IMR-90 (cell line): ENCODE results near the gene SLC6A3. TPM values are rescaled to one million over a fixed set of nuclear protein-coding genes. Genes with fewer than 3 reads are reported as not detected.

Source experiments
- ATAC-seq: fragments of 200-7000 bp; cut with Tn5 transposase; 2 replicates; pipeline ENCODE4 v1.9.1; 2020; ENCODE audit warnings: low read depth, mild to moderate bottlenecking, moderate library complexity
- BruUV-seq: library from RNA; stranded (reverse); fragments of 400-500 nt; replicated peaks from 2 replicates; lab custom pipeline; 2021; lab: Mats Ljungman, UMichigan
- CTCF ChIA-PET: fragments of 300-600 bp; formaldehyde crosslinking; extraction: SDS; loops from one replicate; lab custom pipeline; 2021; ENCODE audit warnings: antibody characterized with exemption; lab: Yijun Ruan, JAX
- POLR2A ChIA-PET: fragments of 300-600 bp; sonication (Branson Sonifier 250); formaldehyde crosslinking; loops from one replicate; lab custom pipeline; 2022; ENCODE audit warnings: antibody characterized with exemption; ENCODE audit not compliant: unreplicated experiment; lab: Charles Lee
- DNase-seq: peaks from one replicate; pipeline ENCODE4 v3.0.0; 2013
- H2AFZ ChIP-seq: replicated peaks from 2 replicates; pipeline ENCODE3; 2013; ENCODE audit warnings: low read length, mild to moderate bottlenecking; ENCODE audit not compliant: poor library complexity
- H2AK5ac ChIP-seq: 2 replicates; pipeline ENCODE4 v1.6.1; 2013; ENCODE audit warnings: low read depth, low read length, inconsistent platforms
- H2AK9ac ChIP-seq: replicated peaks from 2 replicates; pipeline ENCODE3; 2013; ENCODE audit warnings: mild to moderate bottlenecking, low read depth, low read length, moderate library complexity; ENCODE audit not compliant: poor library complexity
- H2BK120ac ChIP-seq: 2 replicates; pipeline ENCODE4 v1.6.1; 2013; ENCODE audit warnings: low read depth, low read length, inconsistent platforms
- H2BK15ac ChIP-seq: 3 replicates; pipeline ENCODE4 v1.6.1; 2013; ENCODE audit warnings: low read depth, low read length, inconsistent platforms
- H2BK20ac ChIP-seq: 2 replicates; pipeline ENCODE4 v1.6.1; 2013; ENCODE audit warnings: low read depth, mild to moderate bottlenecking, inconsistent platforms, low read length, moderate library complexity
- H2BK5ac ChIP-seq: 2 replicates; pipeline ENCODE4 v1.6.1; 2013; ENCODE audit warnings: mild to moderate bottlenecking, low read depth, low read length, inconsistent platforms; ENCODE audit not compliant: poor library complexity, severe bottlenecking
- H3K14ac ChIP-seq: replicated peaks from 2 replicates; pipeline ENCODE4 v1.6.1; 2013; ENCODE audit warnings: low read depth, low read length, inconsistent platforms
- H3K18ac ChIP-seq: 2 replicates; pipeline ENCODE4 v1.6.1; 2013; ENCODE audit warnings: low read depth, low read length, control low read depth
- H3K23ac ChIP-seq: 2 replicates; pipeline ENCODE4 v1.6.1; 2013; ENCODE audit warnings: low read depth, low read length, inconsistent platforms
- H3K27ac ChIP-seq: 2 replicates; pipeline ENCODE4 v1.5.1; 2013; ENCODE audit warnings: mild to moderate bottlenecking, control low read depth, low read length; ENCODE audit not compliant: insufficient read depth
- H3K27me3 ChIP-seq: 2 replicates; pipeline ENCODE4 v1.6.1; 2013; ENCODE audit warnings: low read length; ENCODE audit not compliant: control insufficient read depth, insufficient read depth
- H3K36me3 ChIP-seq: 2 replicates; pipeline ENCODE4 v1.6.1; 2013; ENCODE audit warnings: low read length, mixed read lengths; ENCODE audit not compliant: control insufficient read depth, insufficient read depth
- H3K4ac ChIP-seq: 2 replicates; pipeline ENCODE4 v1.6.1; 2013; ENCODE audit warnings: low read depth, low read length, inconsistent platforms
- H3K4me1 ChIP-seq: 2 replicates; pipeline ENCODE4 v1.6.1; 2013; ENCODE audit warnings: low read length, mixed read lengths; ENCODE audit not compliant: control insufficient read depth, insufficient read depth
- H3K4me2 ChIP-seq: 2 replicates; pipeline ENCODE4 v1.6.1; 2013; ENCODE audit warnings: low read depth, mild to moderate bottlenecking, control low read depth, low read length, moderate library complexity
- H3K4me3 ChIP-seq: 2 replicates; pipeline ENCODE4 v1.5.1; 2013; ENCODE audit warnings: low read depth, mild to moderate bottlenecking, control low read depth, low read length, moderate library complexity; ENCODE audit not compliant: insufficient read depth
- H3K56ac ChIP-seq: 2 replicates; pipeline ENCODE4 v1.6.1; 2013; ENCODE audit warnings: low read length, inconsistent platforms; ENCODE audit not compliant: insufficient read depth; ENCODE audit errors: extremely low read depth
- H3K79me1 ChIP-seq, 2 experiments: 2 replicates each; pipeline ENCODE4 v1.6.1; 2013; ENCODE audit warnings: low read length in 2 of 2, inconsistent platforms in 1 of 2, low read depth in 1 of 2
- H3K9ac ChIP-seq: 2 replicates; pipeline ENCODE4 v1.6.1; 2013; ENCODE audit warnings: low read depth, low read length, control low read depth
- H3K9me1 ChIP-seq: 2 replicates; pipeline ENCODE4 v1.6.1; 2013; ENCODE audit warnings: low read length, inconsistent platforms; ENCODE audit not compliant: insufficient read depth
- H3K9me3 ChIP-seq: 2 replicates; pipeline ENCODE4 v1.6.1; 2013; ENCODE audit warnings: low read length; ENCODE audit not compliant: control insufficient read depth, insufficient read depth
- H4K20me1 ChIP-seq: 2 replicates; pipeline ENCODE4 v1.6.1; 2013; ENCODE audit warnings: low read length, inconsistent platforms; ENCODE audit not compliant: insufficient read depth
- H4K5ac ChIP-seq: 2 replicates; pipeline ENCODE4 v1.6.1; 2013; ENCODE audit warnings: mild to moderate bottlenecking, low read depth, low read length, control low read depth
- H4K8ac ChIP-seq, 2 experiments: 2 replicates each; pipeline ENCODE4 v1.6.1; 2013; ENCODE audit warnings: low read depth in 2 of 2, low read length in 2 of 2, control low read depth in 1 of 2, inconsistent platforms in 1 of 2
- H4K91ac ChIP-seq: 2 replicates; pipeline ENCODE4 v1.6.1; 2013; ENCODE audit warnings: low read depth, low read length, inconsistent platforms; ENCODE audit not compliant: insufficient read depth
- FOS ChIP-seq: fragments of 150-350 bp; IDR thresholded peaks from 2 replicates; pipeline ENCODE4 v1.6.1; 2016; ENCODE audit warnings: low read depth, low read length
- MAFK ChIP-seq: IDR thresholded peaks from 2 replicates; pipeline ENCODE4 v1.6.1; 2012; ENCODE audit warnings: low read depth, low read length, improper control_type of control experiment
- MAZ ChIP-seq: IDR thresholded peaks from 2 replicates; pipeline ENCODE4 v1.6.1; 2012; ENCODE audit warnings: low read depth, mild to moderate bottlenecking, low read length, improper control_type of control experiment, moderate library complexity, borderline replicate concordance
- MXI1 ChIP-seq: IDR thresholded peaks from 2 replicates; pipeline ENCODE4 v1.6.1; 2012; ENCODE audit warnings: low read depth, mild to moderate bottlenecking, low read length, moderate library complexity, borderline replicate concordance
- NFE2L2 ChIP-seq: fragments of 150-350 bp; IDR thresholded peaks from 2 replicates; pipeline ENCODE4 v1.6.1; 2016; ENCODE audit warnings: low read depth, mild to moderate bottlenecking, low read length
- RFX5 ChIP-seq: IDR thresholded peaks from 2 replicates; pipeline ENCODE4 v1.8.0; 2012; ENCODE audit warnings: low read depth, mild to moderate bottlenecking, low read length, moderate library complexity
- SMC3 ChIP-seq: fragments of 150-350 bp; IDR thresholded peaks from 2 replicates; pipeline ENCODE4 v1.6.1; 2016; ENCODE audit warnings: low read depth, mild to moderate bottlenecking, antibody characterized with exemption, low read length, moderate library complexity
- whole genome bisulfite sequencing, 2 experiments: methylation state at CpG; one replicate each; pipeline versions ENCODE4 v1.1.5 to v1.1.7; 2013; ENCODE audit warnings: missing lambda C conversion rate in 2 of 2; ENCODE audit not compliant: insufficient read length in 1 of 2; ENCODE audit errors: extremely low coverage in 2 of 2; 5-methylcytosine and 5-hydroxymethylcytosine counted together
- dilution Hi-C: fragments of 300-500 bp; cut with HindIII; formaldehyde crosslinking; loops from one replicate; pipeline ENCODE4 v1.14.3; 2018; ENCODE audit warnings: low sequenced_read_pairs; ENCODE audit not compliant: unreplicated experiment
- in situ Hi-C: fragments of 300-500 bp; cut with MboI; formaldehyde crosslinking; loops from 3 replicates; pipeline ENCODE4 v1.14.3; 2019; ENCODE audit warnings: low sequenced_read_pairs, inconsistent platforms, mixed read lengths
- intact Hi-C: fragments of 100-400 bp; cut with micrococcal nuclease; formaldehyde crosslinking; loops from 2 replicates; pipeline ENCODE4 v1.10.0; 2022
- polyA plus RNA-seq, 3 experiments: library from polyadenylated mRNA; depleted of rRNA; stranded (reverse); fragments of >200 nt; gene quantifications; 2 replicates each; pipeline ENCODE4 v1.2.3, GENCODE V29; 2012; ENCODE audit warnings: low replicate concordance in 1 of 3
- total RNA-seq: library from RNA; depleted of rRNA; stranded (reverse); fragments of >200 nt; gene quantifications from 2 replicates; pipeline ENCODE4 v1.2.3, GENCODE V29; 2012
- TF ChIP-seq, protein P1 (sequence below): fragments of 150-350 bp; IDR thresholded peaks from 2 replicates; pipeline ENCODE4 v1.6.1; 2017; ENCODE audit warnings: mild to moderate bottlenecking, antibody characterized with exemption, low read length, low read depth
- TF ChIP-seq, protein P2 (sequence below): conservative IDR thresholded peaks from 2 replicates; pipeline ENCODE4 v1.5.1; 2012; ENCODE audit warnings: mild to moderate bottlenecking, low read depth, low read length, improper control_type of control experiment

SLC6A3 gene
- total and polyA plus RNA-seq, 2 of the 4 experiments (the other 2 are of a cell fraction), result not detected

DNA sequence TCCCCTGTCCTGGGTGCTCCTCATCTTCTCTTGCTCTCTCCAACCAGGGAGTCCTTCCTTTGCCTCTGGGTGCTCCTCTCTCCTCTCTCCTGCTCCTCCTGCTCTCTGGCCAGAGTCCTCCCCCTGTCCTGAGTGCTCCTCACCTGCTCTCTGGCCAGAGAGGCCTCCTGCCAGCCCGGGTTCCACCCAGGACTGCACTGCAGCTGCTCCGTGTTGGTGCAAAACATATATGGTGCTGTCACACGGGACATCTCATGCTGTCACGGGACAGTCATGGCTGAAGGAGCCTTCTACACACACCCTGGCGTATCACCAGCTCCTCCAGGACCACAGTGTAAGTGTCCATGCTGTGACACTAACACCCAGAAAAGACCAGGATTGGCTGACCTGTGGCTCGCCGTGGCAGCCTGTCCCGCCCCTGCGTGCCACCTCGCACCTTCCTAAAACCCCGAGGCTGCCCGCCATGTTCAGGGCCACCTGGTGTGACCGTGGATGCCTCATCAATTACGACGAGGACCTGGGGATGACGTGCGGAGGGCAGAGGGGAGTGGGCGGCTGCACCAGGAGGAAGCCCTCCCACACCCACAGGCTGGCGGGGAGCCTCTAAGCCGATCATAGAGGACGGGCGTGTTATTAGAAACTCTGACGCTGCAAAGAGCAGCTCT is 27.9 kb upstream of the SLC6A3 start:
- H3K23ac ChIP-seq, result no peak overlapping the region
- H3K9me1 ChIP-seq, result no peaks in the 10 kb centered on the region
- in situ Hi-C loops (no loop called here), intact Hi-C loops (no loop called here), dilution Hi-C loops (no loop called here)
- no peak overlapping the region for H2BK15ac ChIP-seq
- H2AK9ac ChIP-seq, result no peak overlapping the region
- H3K4me1 ChIP-seq, result no peaks in the 10 kb centered on the region
- H4K91ac ChIP-seq, result no peak overlapping the region
- H3K4me2 ChIP-seq, result no peak overlapping the region
- no TSS peak for BruUV-seq
- no peaks in the 10 kb centered on the region for H3K79me1 ChIP-seq
- no peak overlapping the region for H2AFZ ChIP-seq
- H3K18ac ChIP-seq, result no peak overlapping the region
- peaks cover 71% of the 10 kb centered on the region for H3K36me3 ChIP-seq
- no peaks in the 10 kb centered on the region for H3K9me3 ChIP-seq
- H4K5ac ChIP-seq, result no peak overlapping the region
- H3K14ac ChIP-seq, result no peak overlapping the region
- H2BK5ac ChIP-seq, result no peak overlapping the region
- ChIA-PET POLR2A (no interaction called here), CTCF (no interaction called here)
- no peak overlapping the region for H2BK20ac ChIP-seq
- no peak for TF ChIP-seq MAFK
- no peak for TF ChIP-seq RFX5
- TF ChIP-seq NFE2L2, result no peak
- TF ChIP-seq, protein P1, sequence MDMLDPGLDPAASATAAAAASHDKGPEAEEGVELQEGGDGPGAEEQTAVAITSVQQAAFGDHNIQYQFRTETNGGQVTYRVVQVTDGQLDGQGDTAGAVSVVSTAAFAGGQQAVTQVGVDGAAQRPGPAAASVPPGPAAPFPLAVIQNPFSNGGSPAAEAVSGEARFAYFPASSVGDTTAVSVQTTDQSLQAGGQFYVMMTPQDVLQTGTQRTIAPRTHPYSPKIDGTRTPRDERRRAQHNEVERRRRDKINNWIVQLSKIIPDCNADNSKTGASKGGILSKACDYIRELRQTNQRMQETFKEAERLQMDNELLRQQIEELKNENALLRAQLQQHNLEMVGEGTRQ, result no peak
- no peak for TF ChIP-seq MAZ
- no peak for TF ChIP-seq FOS
- TF ChIP-seq, protein P2, sequence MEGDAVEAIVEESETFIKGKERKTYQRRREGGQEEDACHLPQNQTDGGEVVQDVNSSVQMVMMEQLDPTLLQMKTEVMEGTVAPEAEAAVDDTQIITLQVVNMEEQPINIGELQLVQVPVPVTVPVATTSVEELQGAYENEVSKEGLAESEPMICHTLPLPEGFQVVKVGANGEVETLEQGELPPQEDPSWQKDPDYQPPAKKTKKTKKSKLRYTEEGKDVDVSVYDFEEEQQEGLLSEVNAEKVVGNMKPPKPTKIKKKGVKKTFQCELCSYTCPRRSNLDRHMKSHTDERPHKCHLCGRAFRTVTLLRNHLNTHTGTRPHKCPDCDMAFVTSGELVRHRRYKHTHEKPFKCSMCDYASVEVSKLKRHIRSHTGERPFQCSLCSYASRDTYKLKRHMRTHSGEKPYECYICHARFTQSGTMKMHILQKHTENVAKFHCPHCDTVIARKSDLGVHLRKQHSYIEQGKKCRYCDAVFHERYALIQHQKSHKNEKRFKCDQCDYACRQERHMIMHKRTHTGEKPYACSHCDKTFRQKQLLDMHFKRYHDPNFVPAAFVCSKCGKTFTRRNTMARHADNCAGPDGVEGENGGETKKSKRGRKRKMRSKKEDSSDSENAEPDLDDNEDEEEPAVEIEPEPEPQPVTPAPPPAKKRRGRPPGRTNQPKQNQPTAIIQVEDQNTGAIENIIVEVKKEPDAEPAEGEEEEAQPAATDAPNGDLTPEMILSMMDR, result no peak
- no peak for TF ChIP-seq MXI1
- no peak for TF ChIP-seq SMC3
- no peaks in the 10 kb centered on the region; the same call in 1 of the 2 replicates for H4K20me1 ChIP-seq
- ATAC-seq (no peak), DNase-seq (no peak)
- no peak overlapping the region for H3K27ac ChIP-seq
- no peak overlapping the region for H3K4me3 ChIP-seq
- 89% methylated on average over 16 of the region's 23 CpGs; no CpG with 5 or more reads in 1 of the 2 experiments for WGBS, 2 experiments
- no peak overlapping the region for H3K9ac ChIP-seq
- no peak overlapping the region for H4K8ac ChIP-seq
- H3K27me3 ChIP-seq, result no peaks in the 10 kb centered on the region
- H3K4ac ChIP-seq, result no peak overlapping the region
- H3K56ac ChIP-seq, result no peak overlapping the region
- no peak overlapping the region for H2BK120ac ChIP-seq
- H2AK5ac ChIP-seq, result no peak overlapping the region
